ENCODE measurements around the gene NOXA1.

NOXA1 gene

DNA sequence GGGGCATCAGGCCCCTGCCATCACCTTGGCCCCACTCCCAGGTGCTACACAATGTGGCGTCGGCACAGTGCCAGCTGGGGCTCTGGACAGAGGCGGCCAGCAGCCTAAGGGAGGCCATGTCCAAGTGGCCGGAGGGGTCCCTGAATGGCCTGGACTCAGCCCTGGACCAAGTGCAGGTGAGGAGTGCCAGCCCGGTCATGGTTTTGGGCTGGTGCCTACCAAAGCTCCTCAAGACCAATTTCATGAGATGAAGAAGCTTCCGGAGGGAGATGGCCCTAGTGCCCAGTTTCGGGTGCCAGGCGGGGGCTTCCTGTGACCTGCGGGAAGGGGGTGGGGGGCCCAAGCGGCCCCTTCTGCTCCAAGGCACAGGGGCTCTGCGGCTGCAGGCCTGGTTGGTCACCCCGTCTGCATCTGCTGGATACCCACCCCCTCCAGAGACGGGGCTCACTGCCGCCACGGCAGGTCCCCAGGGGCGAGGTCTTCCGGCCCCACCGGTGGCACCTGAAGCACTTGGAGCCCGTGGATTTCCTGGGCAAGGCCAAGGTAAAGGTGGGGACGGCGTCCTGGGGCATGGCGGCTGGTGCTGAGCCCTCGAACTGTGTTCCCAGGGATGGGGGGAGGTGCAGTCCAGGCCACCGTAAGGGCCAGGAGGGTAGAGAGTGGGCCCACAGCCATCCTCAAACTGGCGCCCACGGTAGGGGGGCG lies 5.8 kb downstream of the NOXA1 start:
- no peak for DNase-seq

GRCh38 chr9:137429546-137429890 lies 6.3 kb downstream of the NOXA1 start:
- DNase-seq, result no peak

DNA sequence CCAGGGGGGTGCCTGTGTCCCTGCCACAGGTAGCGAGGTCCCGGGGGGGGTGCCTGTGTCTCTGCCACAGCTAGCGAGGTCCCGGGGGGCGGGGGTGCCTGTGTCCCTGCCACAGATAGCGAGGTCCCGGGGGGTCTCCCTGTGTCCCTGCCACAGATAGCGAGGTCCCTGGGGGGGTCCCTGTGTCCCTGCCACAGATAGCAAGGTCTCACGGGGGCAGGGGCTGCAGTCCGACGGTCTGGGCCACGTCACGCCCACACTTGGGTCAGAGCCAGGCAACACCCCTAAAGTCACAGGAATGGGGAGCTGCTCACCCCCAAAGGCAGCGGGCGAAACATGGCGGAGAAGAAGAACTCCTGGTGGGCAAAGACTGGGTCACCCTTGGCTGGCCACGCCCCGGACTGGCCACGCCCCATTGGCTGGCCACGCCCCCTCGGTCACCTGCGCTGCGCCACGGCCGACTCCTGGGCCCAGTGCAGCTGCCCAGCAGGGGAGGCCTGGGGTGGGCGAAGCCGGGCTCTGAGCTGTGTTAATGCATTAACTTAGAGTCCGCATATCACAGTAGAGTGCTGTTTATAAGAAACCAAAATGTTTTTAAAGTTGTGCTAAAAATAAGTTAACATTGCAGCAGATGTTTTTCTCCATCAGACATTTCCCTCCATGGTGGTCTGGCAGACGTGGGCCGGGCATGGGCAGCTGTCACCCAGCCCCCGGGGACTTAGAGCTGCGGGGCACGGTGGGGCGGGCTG lies 7.0 kb downstream of the NOXA1 start:
- DNase-seq, result peak; percentile 67

DNA sequence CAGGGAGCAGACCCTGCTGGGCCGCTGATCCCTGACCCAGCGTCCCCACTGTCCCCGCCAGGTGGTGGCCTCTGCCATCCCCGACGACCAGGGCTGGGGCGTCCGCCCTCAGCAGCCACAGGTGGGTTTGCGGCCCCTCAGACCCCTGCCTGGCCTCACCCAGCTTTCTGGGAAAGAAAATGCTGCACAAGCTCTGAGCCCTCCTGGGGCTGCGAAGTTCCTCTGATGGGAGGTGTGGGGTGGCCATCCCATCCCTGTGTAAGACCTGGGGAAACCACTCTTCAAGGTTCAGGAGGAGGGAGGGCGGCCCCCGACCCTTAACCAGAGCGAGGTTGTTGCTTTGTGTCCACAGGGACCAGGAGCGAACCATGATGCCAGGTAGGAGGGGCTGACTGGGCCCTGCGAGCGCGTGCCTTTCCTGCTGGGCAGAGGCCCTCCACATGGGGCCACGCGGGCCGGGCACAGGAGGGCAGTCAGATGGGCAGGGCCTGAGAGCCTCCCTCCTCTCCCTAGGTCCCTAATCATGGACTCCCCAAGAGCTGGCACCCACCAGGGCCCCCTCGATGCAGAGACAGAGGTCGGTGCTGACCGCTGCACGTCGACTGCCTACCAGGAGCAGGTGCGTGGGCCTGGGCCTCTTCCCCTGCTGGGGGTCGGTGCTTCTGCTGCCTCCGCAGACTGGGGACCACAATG lies 7.7 kb downstream of the NOXA1 start:
- no peak for DNase-seq

- no peak for DNase-seq
Observed at GRCh38 chr9:137431416-137431931, 8.3 kb downstream of the NOXA1 start.

- no peak for DNase-seq
Observed at GRCh38 chr9:137432687-137433348, 9.6 kb downstream of the NOXA1 start.

GRCh38 chr9:137433349-137433915 lies 10.2 kb downstream of the NOXA1 start:
- DNase-seq, result no peak

GRCh38 chr9:137433916-137434431 lies 10.8 kb downstream of the NOXA1 start:
- no peak for DNase-seq

- DNase-seq, result no peak
Observed at GRCh38 chr9:137434498-137435380, 11.5 kb downstream of the NOXA1 start.

GRCh38 chr9:137435381-137435891 lies 12.2 kb downstream of the NOXA1 start:
- DNase-seq, result no peak

DNA sequence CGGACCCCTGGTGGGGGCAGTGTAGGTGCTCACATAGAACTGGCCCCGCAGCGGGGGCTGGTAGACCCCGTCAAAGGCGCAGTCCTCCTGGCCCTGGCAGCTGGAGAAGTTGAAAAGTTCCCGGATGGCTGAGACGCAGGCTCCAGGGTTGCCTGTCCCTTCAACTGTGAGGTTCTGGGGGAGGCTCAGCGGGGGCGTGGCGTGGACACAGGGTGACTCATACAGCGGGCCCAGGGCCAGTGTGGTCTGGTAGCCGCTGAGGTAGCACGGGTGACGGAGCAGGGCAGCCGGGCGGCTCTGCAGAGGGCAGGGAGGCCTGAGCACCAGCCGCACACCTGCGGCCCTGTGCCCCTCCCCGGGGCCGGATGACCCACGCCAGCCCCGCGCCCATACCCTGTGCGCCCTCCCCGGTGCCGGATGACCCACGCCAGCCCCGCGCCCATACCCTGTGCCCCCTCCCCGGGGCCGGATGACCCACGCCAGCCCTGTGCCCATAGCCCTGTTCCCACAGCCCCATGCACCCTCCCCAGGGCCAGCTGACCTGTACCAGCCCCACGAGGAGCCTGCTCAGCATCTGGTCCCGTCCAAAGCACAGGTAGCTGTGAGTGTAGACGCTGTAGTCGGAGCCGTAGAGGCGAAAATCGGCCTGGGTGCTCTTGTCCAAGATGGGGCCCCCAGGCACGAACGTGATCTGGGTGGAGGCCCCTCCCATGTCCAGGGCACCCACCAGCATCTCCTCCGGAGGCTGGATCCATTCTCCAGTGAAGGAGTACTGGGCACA lies 13.0 kb downstream of the NOXA1 start:
- no peak for DNase-seq

DNA sequence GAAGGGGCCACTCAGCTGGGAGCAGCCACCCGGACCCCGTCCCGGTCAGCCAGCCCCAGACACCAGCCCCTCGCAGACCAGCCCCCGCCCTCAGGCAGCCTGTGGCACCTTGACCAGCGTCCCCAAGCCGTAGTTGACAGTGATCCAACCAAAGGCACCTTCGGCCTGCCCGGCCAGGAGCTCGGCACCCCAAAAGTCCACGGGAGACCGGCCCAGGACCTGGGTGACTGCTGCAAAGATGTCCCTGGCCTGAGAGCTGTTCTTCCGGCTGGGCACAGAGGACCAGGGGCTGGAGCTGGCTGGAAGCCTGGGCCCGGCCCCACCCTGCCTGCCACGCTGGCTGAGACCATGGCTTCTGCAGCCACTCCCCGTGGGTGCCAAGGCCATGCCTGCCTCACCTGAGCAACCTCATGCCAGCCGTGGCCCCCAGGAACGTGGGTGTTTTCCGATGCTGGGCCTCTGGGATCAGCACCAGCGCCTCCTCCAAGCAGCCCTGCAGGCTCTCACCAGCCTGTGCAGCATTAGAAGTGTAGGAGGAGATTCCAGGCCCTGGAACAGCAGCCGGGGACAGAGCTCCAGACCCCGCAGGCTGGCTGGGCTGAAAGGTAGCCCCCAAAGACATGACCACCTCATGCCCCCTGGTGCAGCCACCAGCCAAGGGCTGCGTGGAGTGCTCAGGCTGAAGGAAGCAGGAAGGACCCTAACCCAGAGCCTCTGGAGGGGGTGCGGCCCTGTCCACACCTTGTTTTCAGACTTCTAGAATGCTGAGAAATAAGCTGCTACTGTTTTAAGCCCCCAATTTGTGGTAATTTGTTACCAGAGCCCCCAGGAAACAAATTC lies 13.8 kb downstream of the NOXA1 start:
- DNase-seq, result no peak

DNA sequence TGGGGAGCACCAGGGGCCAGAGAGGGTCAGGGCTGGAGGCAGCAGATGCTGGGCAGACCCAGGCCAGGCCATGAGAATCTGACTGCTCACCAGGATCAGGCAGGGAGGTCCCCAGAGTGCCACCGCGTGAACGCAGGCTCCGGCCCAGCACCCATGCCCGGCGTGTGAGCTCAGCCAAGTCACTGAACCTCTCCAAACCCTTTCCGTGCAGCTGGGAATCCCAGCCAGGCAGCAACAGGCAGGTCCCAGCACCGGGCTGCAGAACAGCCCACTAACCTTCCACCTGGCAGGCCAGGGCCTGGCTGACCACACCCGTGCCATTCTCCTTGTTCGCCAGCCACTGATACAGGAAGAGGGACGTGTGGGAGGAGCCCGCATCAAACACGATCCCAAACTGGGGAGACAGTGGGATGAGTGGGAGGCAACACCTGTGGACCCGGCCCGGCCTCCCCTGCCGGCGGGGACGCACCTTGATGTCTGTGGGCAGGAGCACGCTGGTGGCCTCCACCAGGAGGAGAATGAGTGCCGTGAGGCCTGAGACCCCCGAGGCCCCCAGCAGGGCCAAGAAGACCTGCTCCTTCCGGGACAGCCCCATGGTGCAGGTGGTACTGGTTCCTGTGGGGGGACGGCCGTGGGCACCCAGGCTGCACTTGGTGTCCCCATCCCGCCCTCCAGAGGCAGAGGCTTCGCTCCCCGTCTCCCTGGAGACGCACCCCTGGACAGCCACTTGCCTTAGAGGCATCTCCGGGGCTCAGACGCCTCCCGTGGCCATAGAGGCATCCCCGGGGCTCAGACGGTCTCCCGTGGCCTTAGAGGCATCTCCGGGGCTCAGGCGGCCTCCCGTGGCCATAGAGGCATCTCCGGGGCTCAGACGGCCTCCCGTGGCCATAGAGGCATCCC lies 14.7 kb downstream of the NOXA1 start:
- DNase-seq, result no peak

GRCh38 chr9:137438591-137439157 lies 15.5 kb downstream of the NOXA1 start:
- DNase-seq, result no peak

DNA sequence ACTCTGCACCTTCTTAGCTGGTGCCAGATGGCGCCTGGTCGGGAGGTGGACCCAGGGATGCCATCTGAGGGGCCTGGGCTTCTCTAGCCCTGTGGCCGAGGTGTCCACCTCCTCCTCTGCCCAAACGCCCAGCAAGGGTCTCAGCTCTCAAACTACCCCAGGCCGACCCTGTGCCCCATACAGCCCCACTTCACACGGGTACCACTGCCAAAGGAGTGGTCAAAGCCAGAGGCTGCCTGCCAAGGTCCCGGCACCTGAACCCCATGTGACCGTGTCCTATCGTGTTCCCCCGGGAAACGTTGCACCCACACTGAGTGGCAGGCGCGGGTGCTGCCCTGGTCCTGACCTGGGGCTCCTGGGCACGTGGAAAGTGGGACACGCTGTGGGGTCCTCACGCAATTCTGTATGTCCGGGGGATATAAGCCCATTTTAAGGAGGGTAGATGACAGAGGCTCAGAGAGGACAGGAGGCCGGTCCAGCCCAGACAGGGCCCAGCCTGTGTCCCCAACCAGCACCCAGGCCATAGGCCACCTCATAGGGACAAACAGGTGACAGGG lies 16.0 kb downstream of the NOXA1 start:
- no peak for DNase-seq

- DNase-seq, result peak; percentile 76
Observed at GRCh38 chr9:137441289-137441934, 18.2 kb downstream of the NOXA1 start, which contains the start of gene ENTPD8. Gene ENTPD8 (minus strand): TSS chr9:137441357. CDS start chr9:137438285, 3,072 bp downstream.

DNA sequence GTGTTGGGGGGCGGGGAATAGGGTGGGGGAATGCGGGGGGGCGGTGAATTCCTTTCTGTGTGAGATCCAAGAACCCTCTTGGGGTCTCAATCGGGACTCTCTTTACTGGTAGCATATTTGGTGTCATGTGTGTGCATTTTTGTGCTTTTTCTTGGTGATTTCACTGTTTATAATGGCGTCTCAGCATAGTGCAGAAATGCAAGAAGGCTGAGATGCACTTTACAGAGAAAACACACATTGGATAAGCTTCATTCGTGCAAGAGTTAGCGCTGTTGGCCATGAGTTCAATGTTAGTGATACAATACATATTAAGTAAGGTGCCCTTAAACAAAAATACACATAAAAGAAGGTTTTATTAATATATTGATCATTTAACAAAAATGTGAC lies 18.7 kb downstream of the NOXA1 start:
- no peak for DNase-seq

Measured in NCI-H1105 (cell line).